ENCODE measurements around the gene STYX.

DNA sequence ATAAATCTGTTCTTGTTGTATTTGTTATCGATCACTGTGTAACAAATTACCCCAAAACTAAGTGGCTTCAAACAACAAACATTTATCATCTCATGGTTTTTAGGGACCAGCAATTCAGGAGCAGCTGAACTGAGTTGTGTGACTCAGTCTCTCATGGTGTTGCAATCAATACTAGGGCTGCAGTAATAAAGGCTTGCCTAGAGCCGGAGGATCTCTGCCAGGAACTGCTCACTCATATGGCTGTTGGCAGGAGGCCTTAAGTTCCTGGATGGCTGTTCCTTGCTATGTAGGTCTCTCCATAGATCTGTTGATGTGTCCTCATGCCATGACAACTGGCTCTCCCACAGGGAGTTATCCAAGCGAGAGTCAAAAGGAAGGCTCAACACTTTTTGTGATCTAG is 26.7 kb upstream of the STYX start:
- TF ChIP-seq FOXM1 (IDR thresholded peaks at IDR 0.05; ENCODE audit: borderline replicate concordance) (no peak), HDGF (IDR thresholded peaks at IDR 0.05; ENCODE audit: borderline replicate concordance) (no peak), FOXA1 (IDR thresholded peaks at IDR 0.05) (no peak), L3MBTL2 (conservative IDR thresholded peaks at IDR 0.05) (no peak), SP1 (IDR thresholded peaks at IDR 0.05) (no peak), FOXK2 (IDR thresholded peaks at IDR 0.05) (no peak), ARNT (IDR thresholded peaks at IDR 0.05) (no peak), ELF4 (IDR thresholded peaks at IDR 0.05) (no peak)

Measured in HEK293T (cell line).